Bronchial epithelial cell (primary cell): ENCODE measurements around the gene MST1. TPM values are rescaled to one million over a fixed set of nuclear protein-coding genes. Genes with fewer than 3 reads are reported as not detected.
"Not testable (repeated sequence)": the region's sequence is repeated elsewhere in the genome, so short reads cannot be mapped to it uniquely, and the experiment has no call there.

Experiments
- DNase-seq: peaks from one replicate; pipeline ENCODE4 v3.0.0-alpha.2; 2010; ENCODE audit warnings: low read depth
- FAIRE-seq: peaks from 2 replicates; lab custom pipeline; 2011; peaks lifted over from hg19 to GRCh38; lab: Jason Lieb, UNC
- H3K27me3 ChIP-seq: 2 replicates; pipeline ENCODE4 v1.5.1; 2011; ENCODE audit warnings: low read length; ENCODE audit not compliant: control insufficient read depth, insufficient read depth
- H3K36me3 ChIP-seq: 2 replicates; pipeline ENCODE4 v1.5.1; 2011; ENCODE audit warnings: low read length; ENCODE audit not compliant: control insufficient read depth, insufficient read depth
- H3K4me3 ChIP-seq: 2 replicates; pipeline ENCODE4 v1.5.1; 2011; ENCODE audit warnings: mild to moderate bottlenecking, low read depth, low read length, control low read depth
- CTCF ChIP-seq: IDR thresholded peaks from 2 replicates; pipeline ENCODE4 v1.5.1; 2011; ENCODE audit warnings: mild to moderate bottlenecking, moderate library complexity, low read length, control low read depth, inconsistent platforms; ENCODE audit not compliant: insufficient read depth, severe bottlenecking
- total RNA-seq: library from RNA; depleted of rRNA; stranded (reverse); fragments of >200 nt; gene quantifications from 2 replicates; pipeline ENCODE4 v1.2.1, GENCODE V29; 2014

The MST1 gene
- total RNA-seq, 1 donor from 2014 or later = 4.7 TPM

- FAIRE-seq, H3K4me3 ChIP-seq, H3K27me3 ChIP-seq, H3K36me3 ChIP-seq, DNase-seq: not testable (repeated sequence)
These were observed 1.6 kb upstream of the MST1 start for GRCh38 chr3:49690856-49691255.

- not testable (repeated sequence) for DNase-seq, FAIRE-seq, H3K36me3 ChIP-seq
These were observed 792 bp upstream of the MST1 start for GRCh38 chr3:49689908-49690624.

GRCh38 chr3:49688338-49689045, 782 bp downstream of the MST1 start:
- H3K27me3 ChIP-seq, H3K36me3 ChIP-seq, FAIRE-seq, DNase-seq: not testable (repeated sequence)
- H3K4me3 ChIP-seq = peak overlapping the region; percentile 95

More at GRCh38 chr3:49689908-49690624, 792 bp upstream of the MST1 start:
- H3K4me3 ChIP-seq = peak overlapping the region; percentile 95
- H3K27me3 ChIP-seq = not testable (repeated sequence)

- not testable (repeated sequence) for H3K4me3 ChIP-seq, FAIRE-seq, DNase-seq, H3K36me3 ChIP-seq, H3K27me3 ChIP-seq
These were observed 1.9 kb downstream of the MST1 start for GRCh38 chr3:49687424-49687795.

- not testable (repeated sequence) for H3K27me3 ChIP-seq, FAIRE-seq
- DNase-seq = peak; percentile 73
- peaks cover 12% of the 10 kb centered on the region for H3K36me3 ChIP-seq
- peak overlapping the region; percentile 43 for H3K4me3 ChIP-seq
These were observed 2.4 kb downstream of the MST1 start for GRCh38 chr3:49686769-49687423.

- peak overlapping the region; percentile 43 for H3K4me3 ChIP-seq
- FAIRE-seq, H3K27me3 ChIP-seq: not testable (repeated sequence)
- peaks cover 17% of the 10 kb centered on the region for H3K36me3 ChIP-seq
- peak; percentile 54 for DNase-seq
These were observed 2.9 kb downstream of the MST1 start for GRCh38 chr3:49686346-49686745.

GRCh38 chr3:49685846-49686245, 3.4 kb downstream of the MST1 start:
- DNase-seq, FAIRE-seq: not testable (repeated sequence)
- H3K4me3 ChIP-seq = peak overlapping the region; percentile 43

GRCh38 chr3:49685103-49685502, 4.2 kb downstream of the MST1 start:
- FAIRE-seq, DNase-seq, H3K4me3 ChIP-seq, H3K27me3 ChIP-seq: not testable (repeated sequence)
- peaks cover 25% of the 10 kb centered on the region for H3K36me3 ChIP-seq

More at GRCh38 chr3:49685846-49686245, 3.4 kb downstream of the MST1 start:
- H3K36me3 ChIP-seq = peaks cover 22% of the 10 kb centered on the region
- H3K27me3 ChIP-seq = not testable (repeated sequence)

- H3K4me3 ChIP-seq, DNase-seq, H3K27me3 ChIP-seq, FAIRE-seq: not testable (repeated sequence)
- peaks cover 31% of the 10 kb centered on the region for H3K36me3 ChIP-seq
These were observed 4.8 kb downstream of the MST1 start for GRCh38 chr3:49684453-49684852.

- Histone ChIP-seq H3K4me3 (no peak overlapping the region), H3K36me3 (peaks cover 40% of the 10 kb centered on the region), H3K27me3 (no peaks in the 10 kb centered on the region)
- no peak for TF ChIP-seq CTCF
- no peak for DNase-seq
- no peak for FAIRE-seq
These were observed 6.1 kb downstream of the MST1 start for GRCh38 chr3:49683162-49683561.
